ENCODE results near the gene CMSS1.

CMSS1 gene

GRCh38 chr3:99907959-99908544 lies 90.4 kb downstream of the CMSS1 start:
- no peak overlapping the region for H3K4me3 ChIP-seq (ENCODE audit: low read depth, low read length)
- no peak for TF ChIP-seq CTCF (IDR thresholded peaks at IDR 0.05; ENCODE audit: borderline replicate concordance, insufficient read depth, low read depth, low read length)

- no peak overlapping the region for H3K4me3 ChIP-seq (ENCODE audit: low read depth, low read length)
- TF ChIP-seq CTCF (IDR thresholded peaks at IDR 0.05; ENCODE audit: borderline replicate concordance, insufficient read depth, low read depth, low read length) = no peak
Observed at GRCh38 chr3:99909714-99910495, 92.2 kb downstream of the CMSS1 start.

- no peak for TF ChIP-seq CTCF (IDR thresholded peaks at IDR 0.05; ENCODE audit: borderline replicate concordance, insufficient read depth, low read depth, low read length)
Observed at GRCh38 chr3:99910752-99911290, 93.2 kb downstream of the CMSS1 start.

GRCh38 chr3:99911433-99911832 lies 93.8 kb downstream of the CMSS1 start:
- TF ChIP-seq CTCF (IDR thresholded peaks at IDR 0.05; ENCODE audit: borderline replicate concordance, insufficient read depth, low read depth, low read length) = no peak
- H3K4me3 ChIP-seq (ENCODE audit: low read depth, low read length) = no peak overlapping the region

More at GRCh38 chr3:99910752-99911290, 93.2 kb downstream of the CMSS1 start:
- H3K4me3 ChIP-seq (ENCODE audit: low read depth, low read length) = no peak overlapping the region

GRCh38 chr3:99915906-99916432 lies 98.3 kb downstream of the CMSS1 start:
- H3K4me3 ChIP-seq (ENCODE audit: low read depth, low read length) = no peak overlapping the region

GRCh38 chr3:99918715-99919114 lies 101.1 kb downstream of the CMSS1 start:
- no peak overlapping the region for H3K4me3 ChIP-seq (ENCODE audit: low read depth, low read length)
- no peak for TF ChIP-seq CTCF (IDR thresholded peaks at IDR 0.05; ENCODE audit: borderline replicate concordance, insufficient read depth, low read depth, low read length)

More at GRCh38 chr3:99915906-99916432, 98.3 kb downstream of the CMSS1 start:
- TF ChIP-seq CTCF (IDR thresholded peaks at IDR 0.05; ENCODE audit: borderline replicate concordance, insufficient read depth, low read depth, low read length) = no peak
